OCI-LY1 (cell line): ENCODE data around the gene COPE.

Experiments
- H2AFZ ChIP-seq: fragments of 200-600 bp; sonication (generic), shearing (Covaris generic); 2 replicates; pipeline ENCODE4 v1.6.0; 2014; ENCODE audit warnings: antibody characterized with exemption, mild to moderate bottlenecking, low read length
- H3F3A ChIP-seq: fragments of 200-600 bp; sonication (generic), shearing (Covaris generic); 2 replicates; pipeline ENCODE4 v1.6.0; 2014; ENCODE audit warnings: mild to moderate bottlenecking, antibody characterized with exemption, low read length, moderate library complexity; ENCODE audit not compliant: insufficient read depth
- H3K27ac ChIP-seq: fragments of 200-600 bp; sonication (generic); 2 replicates; pipeline ENCODE4 v1.5.1; 2014; ENCODE audit warnings: low read length, mixed run types, mild to moderate bottlenecking, low read depth; ENCODE audit not compliant: poor library complexity, severe bottlenecking
- H3K27me3 ChIP-seq: fragments of 200-600 bp; sonication (generic); 2 replicates; pipeline ENCODE4 v1.6.0; 2014; ENCODE audit warnings: antibody characterized with exemption, mild to moderate bottlenecking, low read length, moderate library complexity; ENCODE audit not compliant: insufficient read depth
- H3K36me3 ChIP-seq: fragments of 200-600 bp; sonication (generic); 2 replicates; pipeline ENCODE4 v1.6.1; 2014; ENCODE audit warnings: mild to moderate bottlenecking, antibody characterized with exemption, low read length, moderate library complexity, mixed read lengths; ENCODE audit not compliant: insufficient read depth
- H3K4me1 ChIP-seq: fragments of 200-600 bp; sonication (generic); 2 replicates; pipeline ENCODE4 v1.5.1; 2014; ENCODE audit warnings: mild to moderate bottlenecking, low read length, moderate library complexity; ENCODE audit not compliant: insufficient read depth, severe bottlenecking
- H3K4me2 ChIP-seq: fragments of 200-600 bp; sonication (generic), shearing (Covaris generic); 2 replicates; pipeline ENCODE4 v1.6.1; 2014; ENCODE audit warnings: low read length
- H3K4me3 ChIP-seq: fragments of 200-600 bp; sonication (generic); 2 replicates; pipeline ENCODE4 v1.5.1; 2014; ENCODE audit warnings: low read length, low read depth, mild to moderate bottlenecking, mixed read lengths; ENCODE audit not compliant: poor library complexity, severe bottlenecking
- H3K79me2 ChIP-seq: fragments of 200-600 bp; shearing (Covaris generic); 2 replicates; pipeline ENCODE4 v1.6.1; 2016; ENCODE audit warnings: mixed run types, low read length, mixed read lengths; ENCODE audit not compliant: insufficient read depth
- H3K9ac ChIP-seq: fragments of 200-600 bp; sonication (generic), shearing (Covaris generic); 2 replicates; pipeline ENCODE4 v1.6.1; 2014; ENCODE audit warnings: mild to moderate bottlenecking, low read length, mixed read lengths
- H3K9me2 ChIP-seq: fragments of 200-600 bp; sonication (generic), shearing (Covaris generic); 2 replicates; pipeline ENCODE4 v1.6.1; 2014; ENCODE audit warnings: low read depth, mild to moderate bottlenecking, low read length, mixed read lengths
- H3K9me3 ChIP-seq: fragments of 200-600 bp; shearing (Covaris generic); 2 replicates; pipeline ENCODE4 v1.6.1; 2014; ENCODE audit warnings: low read length, mixed read lengths
- H4K20me1 ChIP-seq: fragments of 200-600 bp; sonication (generic), shearing (Covaris generic); 2 replicates; pipeline ENCODE4 v1.6.0; 2016; ENCODE audit warnings: mild to moderate bottlenecking, low read length; ENCODE audit not compliant: insufficient read depth
- CTCF ChIP-seq: fragments of 200-600 bp; sonication (generic), shearing (Covaris generic); IDR thresholded peaks from 2 replicates; pipeline ENCODE4 v1.5.1; 2017; ENCODE audit warnings: mild to moderate bottlenecking, antibody characterized with exemption, low read length, moderate library complexity, mixed read lengths
- EZH2 ChIP-seq: fragments of 200-600 bp; sonication (generic), shearing (Covaris generic); IDR thresholded peaks from 2 replicates; pipeline ENCODE4 v1.8.0; 2017; ENCODE audit warnings: borderline replicate concordance, mixed run types, mild to moderate bottlenecking, antibody characterized with exemption, low read length, moderate library complexity, mixed read lengths

Gene COPE

GRCh38 chr19:18868380-18869022, 50.7 kb downstream of the COPE start:
- Histone ChIP-seq H3K79me2 (no peaks in the 10 kb centered on the region), H3K4me2 (no peak overlapping the region), H3K9me3 (no peaks in the 10 kb centered on the region), H3K27ac (no peak overlapping the region), H3K4me1 (no peaks in the 10 kb centered on the region), H2AFZ (no peak overlapping the region), H3K27me3 (no peaks in the 10 kb centered on the region), H4K20me1 (no peaks in the 10 kb centered on the region), H3K36me3 (peaks cover 48% of the 10 kb centered on the region), H3F3A (no peaks in the 10 kb centered on the region; the same call in 1 of the 2 replicates), H3K9ac (no peak overlapping the region), H3K4me3 (no peak overlapping the region), H3K9me2 (no peaks in the 10 kb centered on the region)
- TF ChIP-seq CTCF (no peak), EZH2 (no peak)

GRCh38 chr19:18867751-18868150, 51.4 kb downstream of the COPE start:
- TF ChIP-seq CTCF (no peak), EZH2 (no peak)
- Histone ChIP-seq H3K4me3 (no peak overlapping the region), H2AFZ (no peak overlapping the region), H3F3A (no peaks in the 10 kb centered on the region; the same call in 1 of the 2 replicates), H3K27me3 (no peaks in the 10 kb centered on the region), H3K9me2 (no peaks in the 10 kb centered on the region), H3K4me2 (no peak overlapping the region), H4K20me1 (no peaks in the 10 kb centered on the region), H3K27ac (no peak overlapping the region), H3K36me3 (peaks cover 56% of the 10 kb centered on the region), H3K9ac (no peak overlapping the region), H3K9me3 (no peaks in the 10 kb centered on the region), H3K4me1 (no peaks in the 10 kb centered on the region), H3K79me2 (no peaks in the 10 kb centered on the region)

- H3K36me3 ChIP-seq = peaks cover 61% of the 10 kb centered on the region
- H3K27ac ChIP-seq = no peak overlapping the region
- H3K27me3 ChIP-seq = no peaks in the 10 kb centered on the region
- no peaks in the 10 kb centered on the region for H3K79me2 ChIP-seq
- no peak overlapping the region for H3K9ac ChIP-seq
- TF ChIP-seq EZH2 (no peak), CTCF (no peak)
- H4K20me1 ChIP-seq = no peaks in the 10 kb centered on the region
- no peak overlapping the region for H3K4me2 ChIP-seq
- H3K4me1 ChIP-seq = no peaks in the 10 kb centered on the region
- H3K9me3 ChIP-seq = no peaks in the 10 kb centered on the region
- no peak overlapping the region for H2AFZ ChIP-seq
- no peaks in the 10 kb centered on the region; the same call in 1 of the 2 replicates for H3F3A ChIP-seq
- no peaks in the 10 kb centered on the region for H3K9me2 ChIP-seq
- H3K4me3 ChIP-seq = no peak overlapping the region
Observed at GRCh38 chr19:18867199-18867598, 52.0 kb downstream of the COPE start.
